Nephron (organoid): Measurements from ENCODE around the gene PHKA1.

Source experiments
- H3K27ac Mint-ChIP-seq, 3 experiments: 2 replicates each; pipeline ENCODE4 v1.8.0; 2020; ENCODE audit warnings: mixed read lengths in 3 of 3, mild to moderate bottlenecking in 2 of 3, moderate library complexity in 1 of 3
- H3K27me3 Mint-ChIP-seq: 2 replicates; pipeline ENCODE4 v1.8.0; 2021; ENCODE audit warnings: low read depth, mild to moderate bottlenecking, moderate library complexity, mixed read lengths
- H3K36me3 Mint-ChIP-seq: 2 replicates; pipeline ENCODE4 v1.8.0; 2020; ENCODE audit warnings: low read depth, mixed read lengths
- H3K4me1 Mint-ChIP-seq: 2 replicates; pipeline ENCODE4 v1.8.0; 2020; ENCODE audit warnings: mixed read lengths
- H3K4me3 Mint-ChIP-seq, 3 experiments: 2 replicates each; pipeline ENCODE4 v1.8.0; 2020; ENCODE audit warnings: mild to moderate bottlenecking in 3 of 3, mixed read lengths in 3 of 3, moderate library complexity in 2 of 3
- H3K9me3 Mint-ChIP-seq: 2 replicates; pipeline ENCODE4 v1.8.0; 2020; ENCODE audit warnings: mixed read lengths
- CTCF ChIP-seq, 3 experiments: fragments of 200-600 bp; sonication (generic); IDR thresholded peaks; one replicate each; pipeline ENCODE4 v1.5.0; 2021; ENCODE audit warnings: antibody characterized with exemption in 3 of 3; ENCODE audit not compliant: unreplicated experiment in 3 of 3

The PHKA1 gene

GRCh38 chrX:72652082-72652481 lies 62.0 kb downstream of the PHKA1 start:
- Mint-ChIP-seq H3K9me3 (no peaks in the 10 kb centered on the region), H3K27ac (no peak overlapping the region)
- no peak for TF ChIP-seq CTCF (IDR thresholded peaks at IDR 0.05; ENCODE audit: unreplicated experiment in 3 of 3)

GRCh38 chrX:72644946-72645345 lies 69.2 kb downstream of the PHKA1 start:
- TF ChIP-seq CTCF (IDR thresholded peaks at IDR 0.05; ENCODE audit: unreplicated experiment in 3 of 3), result no peak
- Mint-ChIP-seq H3K27ac (no peak overlapping the region), H3K27me3 (no peaks in the 10 kb centered on the region), H3K36me3 (peaks cover 3% of the 10 kb centered on the region), H3K4me3 (no peak overlapping the region), H3K9me3 (peaks cover 5% of the 10 kb centered on the region), H3K4me1 (no peaks in the 10 kb centered on the region)

More at GRCh38 chrX:72652082-72652481, 62.0 kb downstream of the PHKA1 start:
- no peaks in the 10 kb centered on the region for H3K27me3 Mint-ChIP-seq
- H3K36me3 Mint-ChIP-seq, result peaks cover 12% of the 10 kb centered on the region
- H3K4me3 Mint-ChIP-seq, result no peak overlapping the region
- no peaks in the 10 kb centered on the region for H3K4me1 Mint-ChIP-seq

- no peaks in the 10 kb centered on the region for H3K4me1 Mint-ChIP-seq
- no peak overlapping the region for H3K4me3 Mint-ChIP-seq
- no peaks in the 10 kb centered on the region for H3K27me3 Mint-ChIP-seq
- peaks cover 5% of the 10 kb centered on the region for H3K9me3 Mint-ChIP-seq
- peaks cover 3% of the 10 kb centered on the region for H3K36me3 Mint-ChIP-seq
- H3K27ac Mint-ChIP-seq, result no peak overlapping the region
- no peak for TF ChIP-seq CTCF (IDR thresholded peaks at IDR 0.05; ENCODE audit: unreplicated experiment in 3 of 3)
Measured at GRCh38 chrX:72641611-72642010, 72.5 kb downstream of the PHKA1 start.

GRCh38 chrX:72635930-72636329 lies 78.2 kb downstream of the PHKA1 start:
- no peaks in the 10 kb centered on the region for H3K36me3 Mint-ChIP-seq
- H3K9me3 Mint-ChIP-seq, result no peaks in the 10 kb centered on the region
- H3K27ac Mint-ChIP-seq, result no peak overlapping the region
- no peak for TF ChIP-seq CTCF (IDR thresholded peaks at IDR 0.05; ENCODE audit: unreplicated experiment in 3 of 3)
- H3K4me3 Mint-ChIP-seq, result no peak overlapping the region
- no peaks in the 10 kb centered on the region for H3K27me3 Mint-ChIP-seq
- peaks cover 6% of the 10 kb centered on the region for H3K4me1 Mint-ChIP-seq

- no peak for TF ChIP-seq CTCF (IDR thresholded peaks at IDR 0.05; ENCODE audit: unreplicated experiment in 3 of 3)
- Mint-ChIP-seq H3K27ac (peak overlapping the region; percentile 25 to 85 (median 39)), H3K9me3 (no peaks in the 10 kb centered on the region), H3K4me3 (no peak overlapping the region), H3K27me3 (no peaks in the 10 kb centered on the region), H3K36me3 (no peaks in the 10 kb centered on the region), H3K4me1 (peaks cover 6% of the 10 kb centered on the region)
Measured at GRCh38 chrX:72634331-72634730, 79.8 kb downstream of the PHKA1 start.

- Mint-ChIP-seq H3K4me1 (peaks cover 6% of the 10 kb centered on the region), H3K9me3 (no peaks in the 10 kb centered on the region), H3K27ac (no peak overlapping the region), H3K27me3 (no peaks in the 10 kb centered on the region), H3K36me3 (no peaks in the 10 kb centered on the region), H3K4me3 (no peak overlapping the region)
- no peak for TF ChIP-seq CTCF (IDR thresholded peaks at IDR 0.05; ENCODE audit: unreplicated experiment in 3 of 3)
Measured at GRCh38 chrX:72630185-72630584, 83.9 kb downstream of the PHKA1 start.
